NOMO-1 treated with DMSO at 0.1 percent for 48 hours (cell line): ENCODE data around the gene TRIM17.

ENCODE experiments used
- DNase-seq: peaks from one replicate; lab custom pipeline; 2025; ENCODE audit not compliant: unreplicated experiment; lab: John Stamatoyannopoulos, UW

TRIM17 gene

GRCh38 chr1:228402641-228403025, 14.0 kb downstream of the TRIM17 start:
- no peak for DNase-seq

DNA sequence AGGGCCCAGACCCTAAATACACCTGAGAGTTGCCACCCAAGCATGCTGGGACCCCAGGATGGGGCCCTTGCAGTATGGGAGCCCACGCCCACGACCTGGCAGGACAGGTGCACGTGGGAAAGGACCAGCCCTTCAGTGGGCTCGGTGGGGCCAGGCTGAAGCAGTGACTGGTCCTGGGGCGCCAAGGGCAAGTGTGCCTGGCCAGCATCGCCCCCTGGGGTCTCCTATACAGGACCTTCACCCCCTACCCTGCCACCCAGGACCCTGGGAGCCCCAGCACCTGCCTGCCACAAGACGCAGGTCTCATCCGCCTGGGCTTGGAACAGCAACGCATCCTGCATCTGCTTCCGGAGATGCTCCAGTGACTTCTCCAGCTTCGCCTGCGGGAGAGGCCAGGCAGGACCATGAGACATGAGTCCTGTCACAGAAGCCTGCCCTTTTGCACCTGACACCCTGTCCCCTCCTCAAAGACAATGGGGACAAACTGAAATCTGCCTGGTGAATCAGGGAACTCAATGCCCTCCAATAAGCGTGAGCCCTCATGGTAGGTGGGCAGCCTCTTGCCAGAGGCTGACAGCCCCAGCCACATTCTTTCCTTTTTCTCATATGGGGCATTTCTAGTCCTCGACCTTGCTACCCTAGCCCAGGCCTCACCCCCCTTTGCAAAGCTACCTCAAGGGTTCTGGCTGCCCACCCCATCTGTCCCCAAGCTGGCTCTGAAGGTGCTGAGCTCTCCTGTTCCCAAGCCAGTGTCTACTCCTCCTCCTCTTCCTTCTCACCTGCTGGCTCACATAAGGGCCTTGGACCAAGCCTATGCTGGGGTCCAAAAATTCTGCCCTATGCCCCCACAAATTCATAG, 14.7 kb downstream of the TRIM17 start:
- no peak for DNase-seq

GRCh38 chr1:228400692-228401454, 15.8 kb downstream of the TRIM17 start:
- DNase-seq: no peak

DNA sequence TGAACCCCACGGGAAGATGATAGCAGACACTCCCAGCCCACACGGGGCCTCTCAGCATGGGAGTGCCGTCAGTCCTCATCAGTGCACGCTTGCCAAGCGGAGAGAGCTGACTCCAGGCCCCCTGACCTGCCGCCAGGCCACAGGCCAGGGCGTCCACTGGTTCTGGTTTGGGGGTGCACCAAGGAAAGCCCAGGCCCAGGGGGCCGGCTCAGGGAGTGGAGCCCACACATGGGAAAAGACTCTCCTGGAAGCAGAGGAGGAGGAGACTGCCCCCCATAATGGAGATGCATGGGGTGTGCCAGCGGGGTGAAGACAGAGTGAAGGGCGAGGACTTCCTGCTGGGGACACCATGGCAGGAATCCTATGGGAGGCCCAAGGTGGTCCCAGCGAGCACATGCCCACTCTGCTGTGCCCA, 16.4 kb downstream of the TRIM17 start:
- no peak for DNase-seq

- DNase-seq: no peak
These were observed 17.0 kb downstream of the TRIM17 start for GRCh38 chr1:228399531-228400236.

GRCh38 chr1:228398741-228399461, 17.8 kb downstream of the TRIM17 start:
- DNase-seq: no peak

- no peak for DNase-seq
These were observed 18.7 kb downstream of the TRIM17 start for GRCh38 chr1:228397966-228398365.

DNA sequence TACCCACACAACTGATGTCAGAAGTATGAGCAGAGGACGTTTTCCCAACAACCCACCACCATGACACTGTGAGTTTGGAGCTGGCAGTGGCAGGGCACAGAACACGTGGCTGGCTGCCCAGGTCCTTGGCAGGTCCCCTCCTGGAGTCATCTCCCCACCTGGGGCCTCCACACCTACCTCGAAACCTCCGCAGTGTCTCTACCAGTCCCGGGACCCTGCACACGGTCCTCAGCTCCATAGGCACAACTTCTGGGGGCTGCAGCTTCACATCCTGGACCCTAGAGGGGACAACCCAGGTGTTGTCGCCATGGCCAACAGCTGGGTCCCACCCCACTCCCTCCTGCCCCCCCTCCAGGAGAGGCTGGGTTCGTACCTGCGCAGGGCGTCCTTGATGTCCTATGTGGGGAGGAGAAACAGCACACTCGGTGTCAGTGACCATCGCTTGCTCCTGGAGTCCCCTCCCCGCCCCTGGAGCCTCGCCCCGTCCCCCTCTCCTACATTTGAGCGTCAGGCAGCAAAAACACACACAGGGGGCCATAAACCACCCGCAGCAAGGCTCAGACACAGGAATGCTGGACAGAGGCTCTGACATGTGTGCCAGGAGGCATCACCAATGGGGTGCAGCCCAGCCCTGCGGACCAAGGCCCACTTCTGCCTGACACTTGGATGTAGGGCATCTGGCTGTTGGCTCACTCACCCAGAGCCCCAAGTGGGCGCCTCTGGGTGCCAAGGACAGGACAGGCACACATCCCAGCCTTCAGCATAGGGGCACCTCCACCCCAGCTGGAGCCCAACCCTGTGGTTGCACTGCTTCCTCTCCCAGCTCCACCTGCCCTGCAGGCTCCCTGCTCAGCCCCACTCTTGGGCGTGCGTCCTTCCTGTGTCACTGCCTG, 19.6 kb downstream of the TRIM17 start:
- no peak for DNase-seq

DNA sequence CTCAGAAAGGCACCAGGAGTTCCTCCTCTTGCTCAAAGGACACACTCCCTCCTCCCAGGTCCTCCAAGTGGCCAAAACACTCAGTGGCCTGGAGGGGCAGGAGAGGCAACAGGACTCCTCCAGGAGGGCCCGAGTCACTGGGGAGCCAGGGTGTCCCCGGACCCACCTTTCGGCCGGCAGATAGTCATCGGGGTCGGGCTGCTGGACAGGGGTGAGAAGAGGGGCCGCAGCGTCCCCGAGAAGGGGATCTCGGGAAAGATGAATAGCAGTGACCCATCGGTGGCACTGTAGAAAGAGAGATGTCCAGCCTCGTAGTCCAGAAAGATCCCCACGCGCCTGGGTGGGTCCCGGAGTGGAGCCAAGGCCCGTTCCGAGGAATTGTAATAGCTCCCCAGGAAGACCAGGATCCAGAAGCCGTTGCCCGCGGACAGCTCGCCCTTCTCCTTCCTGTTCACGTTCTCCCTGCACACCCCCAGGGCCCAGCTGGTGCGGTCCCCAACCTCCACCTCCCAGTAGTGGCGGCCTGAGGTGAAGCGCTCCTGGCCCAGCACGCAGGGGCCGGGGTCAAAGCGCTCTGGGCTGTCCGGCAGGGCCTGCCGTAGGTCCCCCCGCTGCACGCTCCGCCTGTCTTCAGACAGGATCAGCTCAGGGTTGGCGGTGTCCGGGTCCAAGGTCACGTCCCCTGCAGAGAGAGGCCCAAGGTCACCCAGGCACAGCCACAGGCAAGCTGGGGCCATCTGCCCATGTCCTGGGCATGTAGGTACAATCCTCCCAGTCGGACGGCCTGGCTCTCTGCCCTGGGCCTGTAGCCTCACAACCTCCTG, 21.9 kb downstream of the TRIM17 start:
- no peak for DNase-seq

DNA sequence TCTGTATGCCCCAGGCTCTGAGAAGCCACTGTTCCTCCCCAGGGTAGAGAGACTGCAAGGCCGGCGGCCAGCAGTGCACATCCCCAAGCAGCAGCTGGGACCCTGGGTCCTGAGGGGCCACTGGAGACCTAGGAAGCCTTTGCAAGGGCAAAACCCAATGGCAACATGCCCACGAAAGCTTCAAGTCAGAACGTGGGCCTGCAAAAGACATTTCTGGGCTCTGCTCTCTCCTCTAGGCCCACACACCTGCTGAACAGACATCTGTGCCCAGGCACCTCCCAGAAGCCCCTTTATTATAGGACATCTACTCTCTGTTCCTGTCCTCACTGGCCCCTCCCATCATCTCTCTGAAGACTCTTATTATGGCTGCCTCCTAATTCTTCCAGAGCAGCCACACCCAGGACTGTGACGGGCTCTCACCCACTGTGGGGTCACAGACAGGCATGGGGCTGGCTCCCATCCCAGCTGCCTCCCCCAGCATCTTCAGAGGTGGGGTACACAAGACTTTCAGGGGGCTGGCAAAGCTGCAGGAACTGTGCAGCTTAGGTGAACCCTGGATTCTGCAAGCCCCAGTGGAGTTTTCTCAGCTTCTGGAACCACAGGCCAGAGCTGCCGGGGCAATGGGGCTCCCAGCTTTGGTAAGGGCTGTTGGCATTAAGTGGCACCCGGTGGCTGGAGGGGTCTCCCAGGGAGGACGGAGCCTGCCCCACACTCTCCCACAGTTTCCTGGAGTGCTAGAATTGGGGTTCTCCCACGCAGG, 22.7 kb downstream of the TRIM17 start:
- no peak for DNase-seq

DNA sequence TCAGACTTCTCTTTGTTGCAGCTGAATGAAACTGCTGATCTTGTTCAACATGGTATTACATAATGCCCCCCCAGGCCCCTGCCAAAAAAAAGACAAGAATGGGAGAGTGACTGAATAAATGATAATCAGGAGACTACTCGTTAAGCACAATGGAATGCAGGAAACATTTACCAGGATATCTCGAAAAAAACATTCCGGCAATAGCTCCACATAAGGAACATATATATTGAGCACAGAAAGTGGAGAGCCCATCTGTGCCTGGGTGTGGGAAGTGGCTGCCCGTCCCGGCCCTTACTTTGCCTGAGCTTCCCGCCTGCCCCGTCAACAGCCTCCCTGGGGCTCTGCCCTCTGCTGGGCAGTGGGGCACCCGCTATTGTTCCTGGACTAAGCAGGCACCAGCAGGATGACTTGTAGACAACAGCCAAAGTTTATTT, 23.4 kb downstream of the TRIM17 start:
- DNase-seq: no peak

DNA sequence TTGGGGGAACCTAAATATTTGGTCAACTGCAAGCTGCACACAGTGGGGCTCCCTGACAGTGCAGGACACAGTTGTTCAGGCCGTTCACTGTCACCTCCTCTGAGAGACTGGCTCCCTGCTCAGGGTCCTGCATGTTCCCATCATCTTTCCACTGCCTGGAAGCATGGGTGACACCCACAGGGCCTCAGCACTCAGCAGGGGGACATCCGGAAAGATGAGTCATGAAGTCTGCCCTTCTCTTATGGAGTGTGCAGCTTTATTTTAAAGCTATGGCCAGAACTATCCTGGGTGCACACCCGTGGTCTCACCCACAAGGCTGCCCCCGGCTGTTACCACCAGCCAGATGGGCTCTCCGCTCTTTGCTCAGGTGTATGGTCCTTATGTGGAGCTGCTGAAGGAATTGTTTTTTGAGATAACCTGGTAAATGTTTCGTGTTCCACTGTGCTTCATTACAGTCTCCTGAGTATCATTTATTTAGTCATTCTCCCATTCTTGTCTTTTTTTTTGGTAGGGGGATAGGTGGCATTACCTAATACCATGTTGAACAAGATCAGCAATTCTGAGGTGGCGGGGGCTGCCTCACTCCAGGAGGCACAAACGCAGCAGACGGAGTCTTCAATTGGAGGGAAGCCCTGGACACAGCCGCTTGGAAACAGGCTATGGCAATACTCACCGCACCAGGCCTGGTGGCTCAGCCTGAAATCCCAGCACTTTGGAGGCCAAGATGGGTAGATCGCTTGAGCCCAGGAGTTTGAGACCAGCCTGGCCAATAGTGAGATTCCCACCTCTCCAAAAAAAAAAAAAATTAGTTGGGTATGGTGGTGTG, 24.3 kb downstream of the TRIM17 start:
- DNase-seq: no peak

DNA sequence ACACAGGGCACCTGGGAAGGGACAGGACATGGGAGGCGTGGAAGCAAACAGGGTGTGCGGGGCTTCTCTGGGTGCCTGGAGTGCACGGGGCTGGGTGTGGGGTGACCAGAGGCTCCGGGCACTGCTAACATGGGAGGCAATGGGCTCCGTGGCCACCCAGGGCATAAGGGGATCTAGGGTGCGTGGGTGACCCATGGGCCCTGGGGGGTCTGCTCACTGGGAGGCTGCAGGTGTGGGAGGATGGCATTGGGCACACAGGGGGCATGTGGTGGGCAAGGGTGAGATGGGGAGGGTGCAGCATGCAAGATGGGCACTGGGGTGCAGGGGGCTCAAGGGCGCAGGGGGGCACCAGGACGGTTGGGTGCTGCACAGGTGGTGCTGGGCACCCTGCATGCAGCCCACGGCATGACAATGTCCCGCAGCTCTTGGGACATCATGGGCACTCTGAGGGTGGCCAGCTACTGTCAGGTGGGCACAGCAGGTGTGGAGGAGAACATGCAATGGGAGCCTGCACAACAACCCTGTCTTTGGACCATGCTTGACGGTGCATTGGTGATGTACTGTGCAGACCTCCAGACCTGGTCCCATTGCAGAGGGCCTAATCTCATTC, 25.1 kb downstream of the TRIM17 start:
- DNase-seq: no peak

DNA sequence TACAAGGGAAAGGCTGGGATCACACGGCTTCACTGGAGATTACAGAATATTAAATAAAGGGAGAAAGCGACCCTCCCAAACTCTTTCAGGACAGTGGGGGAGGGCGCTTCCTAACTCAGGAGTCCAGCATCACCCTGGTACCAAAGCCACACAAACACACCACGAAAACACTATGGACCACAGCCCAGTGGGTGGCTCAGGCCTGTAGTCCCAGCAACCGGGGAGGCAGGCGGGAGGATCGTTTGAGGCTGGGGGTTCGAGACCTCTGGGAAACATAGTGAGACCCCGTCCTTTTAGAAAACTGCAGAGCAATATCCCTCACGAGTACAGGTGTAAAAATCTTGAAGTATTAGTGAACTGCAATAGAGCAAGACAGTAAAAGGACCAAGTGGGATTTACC, 26.0 kb downstream of the TRIM17 start:
- DNase-seq: no peak

DNA sequence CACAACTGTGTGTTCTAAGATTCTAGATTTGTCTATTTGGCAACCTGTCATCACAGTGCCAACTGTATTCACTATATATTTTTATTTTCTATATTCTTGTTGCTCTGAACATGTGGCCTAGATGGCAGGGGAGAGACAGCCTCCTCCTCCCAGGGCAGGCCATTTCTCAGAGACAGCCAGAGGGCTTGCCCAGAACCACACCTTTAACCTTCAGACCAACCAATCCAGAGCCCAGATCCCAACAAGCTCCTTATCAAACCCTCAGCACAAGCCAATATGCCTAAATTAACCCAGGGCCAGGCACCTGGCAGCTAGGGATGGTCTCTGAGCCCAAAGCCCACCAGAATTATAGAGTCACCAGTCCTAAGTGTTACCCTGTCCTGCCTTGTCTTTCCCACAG, 29.3 kb downstream of the TRIM17 start:
- no peak for DNase-seq

GRCh38 chr1:228385232-228385631, 31.4 kb downstream of the TRIM17 start:
- DNase-seq: no peak

DNA sequence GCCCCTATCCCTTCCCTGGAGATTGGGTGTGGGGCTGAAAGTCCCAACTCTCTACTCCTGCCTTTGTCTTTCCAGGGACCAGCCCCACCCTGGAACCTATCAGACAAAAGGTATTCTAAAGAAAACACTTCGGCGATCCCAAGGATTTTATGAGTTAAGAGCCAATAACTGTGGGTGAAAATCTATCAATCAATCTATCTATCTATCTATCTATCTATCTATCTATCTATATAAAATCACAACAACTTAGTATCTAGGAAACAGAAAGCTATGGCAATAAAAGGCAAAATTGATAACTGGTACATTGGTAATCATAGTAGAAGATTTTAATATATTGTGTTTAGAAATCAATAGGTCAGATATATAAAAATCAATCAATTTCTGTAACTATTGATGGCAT, 32.9 kb downstream of the TRIM17 start:
- DNase-seq: no peak
